A549 (cell line): ENCODE measurements around the gene ATP2A3. TPM values are rescaled to one million over a fixed set of nuclear protein-coding genes. Genes with fewer than 3 reads are reported as not detected.

Experiments
- ATAC-seq, 2 experiments: fragments of 200-7000 bp in 1 of 2; fragments of >200 bp in 1 of 2; cut with Nextera tagmentation in 1 of 2; cut with Tn5 transposase in 1 of 2; 3 replicates each; pipeline versions ENCODE4 v1.8.0 to v1.9.1; 2018 to 2020; ENCODE audit warnings: mild to moderate bottlenecking in 1 of 2, moderate library complexity in 1 of 2
- CTCF ChIA-PET: fragments of 300-600 bp; sonication (Branson Sonifier 250); formaldehyde crosslinking; extraction: SDS; loops from one replicate; lab custom pipeline; 2021; ENCODE audit warnings: antibody characterized with exemption, inconsistent platforms; lab: Yijun Ruan, JAX
- POLR2A ChIA-PET: fragments of 350-600 bp; formaldehyde crosslinking; extraction: SDS; loops from one replicate; lab custom pipeline; 2021; ENCODE audit warnings: antibody characterized with exemption, inconsistent platforms; lab: Yijun Ruan, JAX
- DNase-seq, 2 experiments: peaks; one replicate each; pipeline versions ENCODE4 v3.0.0 to v3.0.0-alpha.2; 2011 to 2016; ENCODE audit warnings: low read depth in 1 of 2, low spot score in 1 of 2
- FAIRE-seq: peaks from 2 replicates; lab custom pipeline; 2011; peaks lifted over from hg19 to GRCh38; lab: Jason Lieb, UNC
- H3K27ac ChIP-seq, 2 experiments: fragments of >200 bp; sonication (Bioruptor Twin); formaldehyde crosslinking; 3 replicates each; pipeline ENCODE4 v1.5.1; 2016 to 2017
- H3K4me1 ChIP-seq: fragments of >200 bp; sonication (Bioruptor Twin); formaldehyde crosslinking; 3 replicates; pipeline ENCODE4 v1.6.1; 2016
- H3K4me2 ChIP-seq: fragments of >200 bp; sonication (Bioruptor Twin); formaldehyde crosslinking; 3 replicates; pipeline ENCODE4 v1.6.1; 2016
- H3K4me3 ChIP-seq: fragments of >200 bp; sonication (Bioruptor Twin); formaldehyde crosslinking; 3 replicates; pipeline ENCODE4 v1.5.1; 2016
- H3K9me3 ChIP-seq: fragments of >200 bp; sonication (Bioruptor Twin); formaldehyde crosslinking; 3 replicates; pipeline ENCODE4 v1.6.1; 2016
- BCL3 ChIP-seq: fragments of >200 bp; sonication (Bioruptor Twin); formaldehyde crosslinking; IDR thresholded peaks from 3 replicates; pipeline ENCODE4 v1.6.1; 2016
- EHF ChIP-seq: fragments of 250-450 bp; sonication (Bioruptor Pico); IDR thresholded peaks from 2 replicates; pipeline ENCODE4 v1.5.0; 2020; ENCODE audit warnings: mild to moderate bottlenecking
- EHMT2 ChIP-seq: fragments of 200-600 bp; sonication (generic); IDR thresholded peaks from 2 replicates; pipeline ENCODE4 v1.6.1; 2016; ENCODE audit warnings: antibody characterized with exemption, low read depth, mild to moderate bottlenecking, moderate library complexity
- ELK1 ChIP-seq: fragments of 150-350 bp; IDR thresholded peaks from 2 replicates; pipeline ENCODE4 v1.6.1; 2014; ENCODE audit warnings: low read depth, mild to moderate bottlenecking, low read length
- ESRRA ChIP-seq: fragments of 150-350 bp; IDR thresholded peaks from 2 replicates; pipeline ENCODE4 v1.6.1; 2014; ENCODE audit warnings: mild to moderate bottlenecking, low read length, borderline replicate concordance
- FOXS1 ChIP-seq: fragments of 250-450 bp; sonication (Bioruptor Pico); IDR thresholded peaks from 2 replicates; pipeline ENCODE4 v1.5.0; 2020; ENCODE audit warnings: mild to moderate bottlenecking, moderate library complexity
- HDAC2 ChIP-seq: fragments of 200-600 bp; sonication (generic); IDR thresholded peaks from 2 replicates; pipeline ENCODE4 v1.6.1; 2016
- HES2 ChIP-seq: fragments of >200 bp; sonication (Bioruptor Twin); formaldehyde crosslinking; IDR thresholded peaks from 2 replicates; pipeline ENCODE4 v1.6.1; 2016
- HMGXB4 ChIP-seq: fragments of 250-450 bp; sonication (Bioruptor Pico); IDR thresholded peaks from 2 replicates; pipeline ENCODE4 v1.5.0; 2021; ENCODE audit warnings: mild to moderate bottlenecking, moderate library complexity, borderline replicate concordance
- HOXB5 ChIP-seq: fragments of 250-450 bp; sonication (Bioruptor Pico); IDR thresholded peaks from 2 replicates; pipeline ENCODE4 v1.5.0; 2020; ENCODE audit warnings: mild to moderate bottlenecking, moderate library complexity
- JUN ChIP-seq, 2 experiments: fragments of >200 bp; sonication (Bioruptor Twin); formaldehyde crosslinking; IDR thresholded peaks; 2 replicates in 1 of 2; 3 replicates in 1 of 2; pipeline ENCODE4 v1.6.1; 2016 to 2017
- JUNB ChIP-seq: fragments of >200 bp; sonication (Bioruptor Twin); formaldehyde crosslinking; IDR thresholded peaks from 2 replicates; pipeline ENCODE4 v1.6.1; 2016
- KDM1A ChIP-seq: fragments of 200-600 bp; sonication (generic); IDR thresholded peaks from 2 replicates; pipeline ENCODE4 v1.6.1; 2016; ENCODE audit warnings: low read depth, mild to moderate bottlenecking
- MAZ ChIP-seq: fragments of 150-350 bp; IDR thresholded peaks from 2 replicates; pipeline ENCODE4 v1.6.1; 2014; ENCODE audit warnings: antibody characterized with exemption, low read depth, low read length, borderline replicate concordance
- NFE2L2 ChIP-seq: fragments of 150-350 bp; conservative IDR thresholded peaks from 2 replicates; pipeline ENCODE4 v1.6.1; 2014; ENCODE audit warnings: low read length
- NR3C1 ChIP-seq: fragments of >200 bp; sonication (Bioruptor Twin); formaldehyde crosslinking; IDR thresholded peaks from 3 replicates; pipeline ENCODE4 v1.6.1; 2017
- PHF8 ChIP-seq: fragments of 200-600 bp; sonication (generic); IDR thresholded peaks from 2 replicates; pipeline ENCODE4 v1.6.1; 2016; ENCODE audit warnings: low read depth, mild to moderate bottlenecking, antibody characterized with exemption, moderate library complexity, borderline replicate concordance
- POLR2A ChIP-seq: IDR thresholded peaks from 2 replicates; pipeline ENCODE4 v1.6.1; 2012; ENCODE audit warnings: mild to moderate bottlenecking, low read length
- POLR2AphosphoS2 ChIP-seq: conservative IDR thresholded peaks from 2 replicates; pipeline ENCODE4 v1.6.1; 2012; ENCODE audit warnings: low read length, improper control_type of control experiment, inconsistent platforms
- RAD21 ChIP-seq, 2 experiments: fragments of >200 bp in 1 of 2; sonication (Bioruptor Twin) in 1 of 2; formaldehyde crosslinking in 1 of 2; IDR thresholded peaks in 1 of 2; conservative IDR thresholded peaks in 1 of 2; 2 replicates in 1 of 2; 3 replicates in 1 of 2; pipeline ENCODE4 v1.6.1; 2012 to 2018; ENCODE audit warnings: inconsistent platforms in 1 of 2
- RARB ChIP-seq: fragments of 250-450 bp; sonication (Bioruptor Pico); IDR thresholded peaks from 2 replicates; pipeline ENCODE4 v1.8.0; 2021; ENCODE audit warnings: mild to moderate bottlenecking, moderate library complexity
- RCOR1 ChIP-seq: fragments of 150-350 bp; IDR thresholded peaks from 2 replicates; pipeline ENCODE4 v1.6.1; 2014; ENCODE audit warnings: antibody characterized with exemption, low read length, low read depth
- REST ChIP-seq: fragments of 200-600 bp; sonication (generic); IDR thresholded peaks from 2 replicates; pipeline ENCODE4 v1.6.1; 2016; ENCODE audit warnings: antibody characterized with exemption, mild to moderate bottlenecking, moderate library complexity
- RFX5 ChIP-seq: fragments of 450-650 bp; IDR thresholded peaks from 2 replicates; pipeline ENCODE4 v1.7.1; 2014; ENCODE audit warnings: antibody characterized with exemption, mild to moderate bottlenecking, moderate library complexity
- RNF2 ChIP-seq: fragments of 200-600 bp; sonication (generic); IDR thresholded peaks from 2 replicates; pipeline ENCODE4 v1.6.1; 2016; ENCODE audit warnings: low read depth, mild to moderate bottlenecking, antibody characterized with exemption, moderate library complexity, borderline replicate concordance
- SMC3 ChIP-seq: fragments of >200 bp; sonication (Bioruptor Twin); formaldehyde crosslinking; IDR thresholded peaks from 3 replicates; pipeline ENCODE4 v1.6.1; 2018; ENCODE audit warnings: inconsistent platforms
- USF2 ChIP-seq: fragments of 450-650 bp; IDR thresholded peaks from 2 replicates; pipeline ENCODE4 v1.6.1; 2014; ENCODE audit warnings: antibody characterized with exemption
- ZFP36 ChIP-seq: fragments of 450-650 bp; IDR thresholded peaks from 2 replicates; pipeline ENCODE4 v1.6.1; 2014; ENCODE audit warnings: borderline replicate concordance; ENCODE audit not compliant: partially characterized antibody
- ZSCAN20 ChIP-seq: fragments of 250-450 bp; sonication (Bioruptor Pico); IDR thresholded peaks from 2 replicates; pipeline ENCODE4 v1.8.0; 2022; ENCODE audit warnings: mild to moderate bottlenecking, moderate library complexity
- WGBS: methylation state at CpG from one replicate; pipeline ENCODE4 v1.1.6; 2017; ENCODE audit errors: missing lambda C conversion rate; 5-methylcytosine and 5-hydroxymethylcytosine counted together
- polyA minus RNA-seq: library from RNA; depleted of rRNA, polyadenylated mRNA; stranded (reverse); fragments of >200 nt; gene quantifications from 2 replicates; pipeline ENCODE4 v1.2.3, GENCODE V29; 2011; rRNA and poly(A)+ RNA removed
- polyA plus RNA-seq, 4 experiments: library from polyadenylated mRNA; depleted of rRNA in 3 of 4; stranded (reverse); fragments of >200 nt; fragmentation: RNase III in 1 of 4; extraction: RNeasy Plus Mini Kit Qiagen cat#74134 plus additional on column Dnase treatment in 1 of 4; gene quantifications; 2 replicates in 3 of 4; 3 replicates in 1 of 4; pipeline ENCODE4 v1.2.3, GENCODE V29; 2011 to 2017

Gene ATP2A3
- 5.5 and 6.3 TPM in 2 replicates for polyA plus RNA-seq (2011; rRNA removed)
- polyA plus RNA-seq (2012; cell fraction: cytosol; rRNA removed), result 4.0 and 5.4 TPM in 2 replicates
- 14.8 and 16.2 TPM in 2 replicates for polyA plus RNA-seq (2012; cell fraction: nucleus; rRNA removed)
- 2.5 to 4.1 TPM (median 3.1 TPM) in 3 replicates for polyA plus RNA-seq (2017; fragmentation: RNase III; extraction: RNeasy Plus Mini Kit Qiagen cat#74134 plus additional on column Dnase treatment)
- 5.7 and 7.4 TPM in 2 replicates for polyA minus RNA-seq

- ChIA-PET CTCF (interaction anchor here (0.6 to 5.9 kb wide), 19 partner anchors 10 to 291 kb away, joined by 3 to 32 read pairs (median 3); no protein-coding TSS in a partner anchor), POLR2A (interaction anchor here (0.9 to 1.8 kb wide), 7 partner anchors 11 to 179 kb away, joined by 3 to 14 read pairs (median 4); partner anchors contain the start of genes CYB5D2 and ZZEF1)
- Histone ChIP-seq H3K4me2 (peak within 1 kb of the TSS; percentile 92), H3K4me1 (peaks cover 32% of the 10 kb centered on the region), H3K4me3 (peak within 1 kb of the TSS; percentile 55), H3K9me3 (no peaks in the 10 kb centered on the region), H3K27ac (peak within 1 kb of the TSS; percentile 74 to 86)
- ATAC-seq, result peak; percentile 72 to 78
- WGBS, result 5% methylated on average over 18 of the region's 92 CpGs
- FAIRE-seq, result no peak
- peak in 1 of 2 experiments; percentile 69 for DNase-seq
- TF ChIP-seq EHF (CRISPR knock-in tag) (no peak), SMC3 (no peak), RCOR1 (no peak), ELK1 (no peak), PHF8 (peak; percentile 59; the same call in 1 of the 2 replicates), BCL3 (0 out of 3 replicates have a peak, but pooled peaks have one; percentile 28), MAZ (no peak), REST (no peak), USF2 (no peak), ZFP36 (no peak), KDM1A (no peak), HES2 (no peak), ESRRA (no peak), RNF2 (peak; percentile 80; the same call in 1 of the 2 replicates), RARB (CRISPR knock-in tag) (no peak), FOXS1 (no peak), NR3C1 (no peak), JUNB (no peak), ZSCAN20 (CRISPR knock-in tag) (no peak), HOXB5 (no peak), RAD21 (conservative IDR thresholded peaks at IDR 0.05 in 1 of 2, IDR thresholded peaks at IDR 0.05 in 1 of 2) (no peak), EHMT2 (no peak), POLR2AphosphoS2 (no peak), HMGXB4 (no peak), POLR2A (peak; percentile 43), JUN (IDR thresholded peaks at IDR 0.05) (peak in 1 of 2 experiments; percentile 76; a peak in 2 of 5 replicates), HDAC2 (0 out of 2 replicates have a peak, but pooled peaks have one; percentile 28), RFX5 (no peak), NFE2L2 (no peak)
These were observed at the start of gene ATP2A3 for GRCh38 chr17:3964203-3965117. Gene ATP2A3, minus strand, starts transcription at chr17:3964437. Its CDS starts 146 bp downstream, at chr17:3964291.
